PC-9 (cell line): ENCODE data around the gene LRRC59. TPM values are rescaled to one million over a fixed set of nuclear protein-coding genes. Genes with fewer than 3 reads are reported as not detected.
A peak's percentile ranks its signal among the peaks of the same experiment; 100 is the strongest.

Source experiments
- BruUV-seq: library from RNA; stranded (reverse); fragments of 400-500 nt; replicated peaks from 2 replicates; lab custom pipeline; 2021; lab: Mats Ljungman, UMichigan
- CTCF ChIA-PET: fragments of 300-600 bp; sonication (Branson Sonifier 250); formaldehyde crosslinking; loops from one replicate; lab custom pipeline; 2022; ENCODE audit warnings: antibody characterized with exemption; lab: Charles Lee
- POLR2A ChIA-PET: fragments of 300-600 bp; sonication (Branson Sonifier 250); formaldehyde crosslinking; loops from one replicate; lab custom pipeline; 2022; ENCODE audit warnings: antibody characterized with exemption; ENCODE audit not compliant: unreplicated experiment; lab: Charles Lee
- DNase-seq, 2 experiments: peaks; one replicate each; pipeline versions ENCODE4 v3.0.0 to v3.0.0-alpha.2; 2015 to 2022; ENCODE audit warnings: mixed read lengths in 1 of 2
- H2AFZ ChIP-seq: fragments of 200-600 bp; sonication (generic); 2 replicates; pipeline ENCODE4 v1.8.1; 2017; ENCODE audit warnings: antibody characterized with exemption
- H3F3A ChIP-seq: fragments of 200-600 bp; sonication (generic); 2 replicates; pipeline ENCODE4 v1.8.1; 2017; ENCODE audit warnings: antibody characterized with exemption, mild to moderate bottlenecking, low read depth; ENCODE audit not compliant: insufficient read depth
- H3K27ac ChIP-seq: fragments of 200-600 bp; sonication (generic); 2 replicates; pipeline ENCODE4 v1.6.1; 2016; ENCODE audit warnings: mixed run types
- H3K27me3 ChIP-seq: fragments of 200-600 bp; sonication (generic); 2 replicates; pipeline ENCODE4 v1.6.1; 2016; ENCODE audit warnings: low read depth, mixed run types; ENCODE audit not compliant: insufficient read depth
- H3K36me3 ChIP-seq: fragments of 200-600 bp; sonication (generic); 2 replicates; pipeline ENCODE4 v1.6.1; 2016; ENCODE audit warnings: low read depth, mixed run types
- H3K4me1 ChIP-seq: fragments of 200-600 bp; sonication (generic); replicated peaks from 2 replicates; pipeline ENCODE4 v1.6.1; 2016; ENCODE audit warnings: mixed run types; ENCODE audit not compliant: insufficient read depth
- H3K4me2 ChIP-seq: fragments of 200-600 bp; sonication (generic); 2 replicates; pipeline ENCODE4 v1.6.1; 2017; ENCODE audit warnings: mixed run types
- H3K4me3 ChIP-seq: fragments of 200-600 bp; sonication (generic); 2 replicates; pipeline ENCODE4 v1.6.1; 2016; ENCODE audit warnings: mixed run types
- H3K79me2 ChIP-seq: fragments of 200-600 bp; sonication (generic); 2 replicates; pipeline ENCODE4 v1.6.1; 2017; ENCODE audit warnings: low read depth, mixed run types
- H3K9me2 ChIP-seq: fragments of 200-600 bp; sonication (generic); 2 replicates; pipeline ENCODE4 v1.8.1; 2017; ENCODE audit warnings: mild to moderate bottlenecking; ENCODE audit not compliant: insufficient read depth
- H3K9me3 ChIP-seq: fragments of 200-600 bp; sonication (generic); 2 replicates; pipeline ENCODE4 v1.8.1; 2016; ENCODE audit warnings: low read depth; ENCODE audit not compliant: insufficient read depth
- H4K20me1 ChIP-seq: fragments of 200-600 bp; sonication (generic); 2 replicates; pipeline ENCODE4 v1.8.1; 2017; ENCODE audit not compliant: insufficient read depth
- CTCF ChIP-seq: fragments of 200-600 bp; sonication (generic); conservative IDR thresholded peaks from 2 replicates; pipeline ENCODE4 v1.6.1; 2017; ENCODE audit warnings: mixed run types, antibody characterized with exemption, mild to moderate bottlenecking, moderate library complexity
- EZH2 ChIP-seq: fragments of 200-600 bp; sonication (generic); IDR thresholded peaks from 2 replicates; pipeline ENCODE4 v1.8.0; 2017; ENCODE audit warnings: antibody characterized with exemption, low read depth
- intact Hi-C: fragments of 100-400 bp; cut with micrococcal nuclease; formaldehyde crosslinking; loops from one replicate; pipeline ENCODE4 v1.10.0; 2022; ENCODE audit not compliant: unreplicated experiment
- total RNA-seq: library from RNA; stranded (reverse); gene quantifications from 2 replicates; pipeline ENCODE4 v1.2.3, GENCODE V29; 2021

Gene LRRC59
- total RNA-seq, 1 experiment from 2014 or later: 102 TPM

- CTCF ChIA-PET: interaction anchor here (0.5 to 1.1 kb wide), 2 partner anchors 29 to 256 kb away, joined by 5 to 6 read pairs; partner anchors contain the start of gene LRRC59
- peak; percentile 56 to 72 for DNase-seq
- peak within 1 kb of the TSS; percentile 77 for H2AFZ ChIP-seq
These were observed 28.6 kb upstream of the LRRC59 start, which contains the start of gene ACSF2 for GRCh38 chr17:50425682-50426471. TSS of gene ACSF2 (plus strand) at chr17:50426218. CDS start at chr17:50426262, 44 bp downstream.

GRCh38 chr17:50424996-50425681 is 27.8 kb upstream of the LRRC59 start:
- TSS peak; percentile 65 for BruUV-seq
- H3K27ac ChIP-seq: peak overlapping the region; percentile 92

More at GRCh38 chr17:50425682-50426471, 28.6 kb upstream of the LRRC59 start, which contains the start of gene ACSF2:
- Histone ChIP-seq H4K20me1 (peaks cover 4% of the 10 kb centered on the region; the same call in 1 of the 2 replicates), H3K9me3 (no peaks in the 10 kb centered on the region), H3F3A (peaks cover 42% of the 10 kb centered on the region), H3K27ac (peak within 1 kb of the TSS; percentile 92), H3K27me3 (no peaks in the 10 kb centered on the region), H3K4me3 (peak within 1 kb of the TSS; percentile 63), H3K4me1 (peaks cover 84% of the 10 kb centered on the region), H3K9me2 (no peaks in the 10 kb centered on the region), H3K79me2 (peaks cover 62% of the 10 kb centered on the region), H3K36me3 (peaks cover 11% of the 10 kb centered on the region), H3K4me2 (peak within 1 kb of the TSS; percentile 91)
- TF ChIP-seq EZH2: no peak
- TF ChIP-seq CTCF: no peak
- intact Hi-C loops: loop anchor here (2.0 kb wide), 1 partner anchor 29 kb away; the partner anchor contains the start of gene LRRC59
- no TSS peak for BruUV-seq
- POLR2A ChIA-PET: interaction anchor here (0.9 kb wide), 1 partner anchor 15 kb away, joined by 4 read pairs; no protein-coding TSS in a partner anchor

More at GRCh38 chr17:50424996-50425681, 27.8 kb upstream of the LRRC59 start:
- POLR2A ChIA-PET: no interaction called here
- no peaks in the 10 kb centered on the region for H3K9me3 ChIP-seq
- H3K36me3 ChIP-seq: peaks cover 7% of the 10 kb centered on the region
- H3K79me2 ChIP-seq: peaks cover 54% of the 10 kb centered on the region
- H3K4me2 ChIP-seq: peak overlapping the region; percentile 91
- no peaks in the 10 kb centered on the region; the same call in 1 of the 2 replicates for H4K20me1 ChIP-seq
- no peaks in the 10 kb centered on the region for H3K27me3 ChIP-seq
- intact Hi-C loops: loop anchor here (1.0 kb wide), 2 partner anchors 17 to 53 kb away; partner anchors contain the start of gene RSAD1
- peaks cover 40% of the 10 kb centered on the region for H3F3A ChIP-seq
- H3K9me2 ChIP-seq: no peaks in the 10 kb centered on the region
- TF ChIP-seq CTCF (no peak), EZH2 (no peak)
- peak overlapping the region; percentile 77 for H2AFZ ChIP-seq
- H3K4me3 ChIP-seq: peak overlapping the region; percentile 63
- peak in 1 of 2 experiments; percentile 49 for DNase-seq
- H3K4me1 ChIP-seq: peaks cover 84% of the 10 kb centered on the region
- CTCF ChIA-PET: no interaction called here
